ENCODE data around the gene OTULINL.

OTULINL gene

DNA sequence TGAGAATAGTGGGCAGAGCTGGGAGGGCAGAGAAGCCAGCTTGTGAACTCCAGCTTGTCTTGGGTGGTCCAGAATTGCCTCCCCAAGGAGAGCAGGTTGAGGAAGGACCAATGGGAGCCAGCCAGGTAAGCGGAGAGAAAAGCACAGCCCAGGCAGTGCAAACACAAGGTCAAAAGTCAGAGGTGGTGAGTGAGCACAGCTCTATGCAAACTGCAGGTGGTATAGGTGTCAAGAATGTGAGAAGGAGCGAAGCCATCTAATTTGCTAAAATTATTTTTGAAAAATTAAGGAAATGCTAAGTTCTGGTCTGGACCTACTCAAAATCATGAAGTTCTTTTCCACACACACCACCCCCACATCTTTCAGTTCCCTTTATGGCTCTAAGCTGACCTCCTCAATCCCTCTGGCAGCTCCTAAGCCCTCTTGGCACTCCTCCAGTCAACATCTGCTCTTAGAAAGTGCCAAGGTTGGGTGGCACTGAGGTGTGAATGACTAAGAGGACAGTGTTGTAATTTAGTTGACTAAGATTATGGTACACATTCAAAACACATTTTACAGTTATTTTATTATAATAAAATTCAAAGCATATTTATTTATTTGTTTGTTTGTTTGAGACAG, 6.6 kb upstream of the OTULINL start:
- in situ Hi-C loops (cut with HindIII; ENCODE audit: low sequenced_read_pairs): no loop called here

GRCh38 chr5:14576206-14576605, 5.4 kb upstream of the OTULINL start:
- in situ Hi-C loops (cut with HindIII; ENCODE audit: low sequenced_read_pairs): no loop called here

DNA sequence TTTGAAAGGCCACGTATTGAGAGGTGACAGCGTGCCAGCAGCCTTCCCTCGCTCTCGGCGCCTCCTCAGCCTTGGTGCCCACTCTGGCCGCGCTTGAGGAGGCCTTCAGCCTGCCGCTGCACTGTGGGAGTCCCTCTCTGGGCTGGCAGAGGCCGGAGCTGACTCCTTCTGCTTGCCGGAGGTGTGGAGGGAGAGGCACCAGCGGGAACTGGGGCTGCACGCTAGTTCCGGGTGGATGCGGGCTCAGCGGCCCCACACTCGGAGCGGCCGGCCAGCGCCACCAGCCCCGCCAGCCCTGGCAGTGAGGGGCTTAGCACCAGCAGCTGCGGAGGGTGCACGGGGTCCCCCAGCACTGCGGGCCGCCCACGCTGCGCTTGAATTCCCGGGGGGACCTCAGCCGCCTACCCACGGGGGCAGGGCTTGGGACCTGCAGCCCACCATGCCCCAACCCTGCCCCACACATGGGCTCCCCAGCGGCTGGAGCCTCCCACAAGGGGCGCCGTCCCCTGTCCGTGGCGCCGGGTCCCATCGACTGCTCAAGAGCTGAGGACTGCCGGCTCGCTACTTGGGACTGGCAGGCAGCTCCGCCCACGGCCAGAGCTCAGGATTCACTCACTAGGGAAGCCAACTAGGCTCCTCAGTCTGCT, 4.4 kb upstream of the OTULINL start:
- in situ Hi-C loops (cut with HindIII; ENCODE audit: low sequenced_read_pairs): no loop called here

DNA sequence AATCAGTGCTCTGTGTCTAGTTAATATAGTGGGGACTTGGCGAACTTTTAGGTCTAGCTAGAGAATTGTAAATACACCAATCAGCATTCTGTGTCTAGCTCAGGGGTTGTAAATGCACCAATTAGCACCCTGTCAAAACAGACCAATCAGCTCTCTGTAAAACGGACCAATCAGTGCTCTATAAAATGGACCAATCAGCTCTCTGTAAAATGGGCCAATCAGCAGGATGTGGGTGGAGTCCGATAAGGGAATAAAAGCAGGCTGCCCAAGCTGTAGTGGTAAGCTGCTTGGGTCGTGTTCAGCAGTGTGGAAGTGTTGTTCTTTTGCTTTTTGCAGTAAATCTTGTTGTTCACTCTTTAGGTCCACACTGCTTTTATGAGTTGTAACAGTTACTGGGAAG, 3.6 kb upstream of the OTULINL start:
- in situ Hi-C loops (cut with HindIII; ENCODE audit: low sequenced_read_pairs): no loop called here

GRCh38 chr5:14579246-14579645, 2.3 kb upstream of the OTULINL start:
- in situ Hi-C loops (cut with HindIII; ENCODE audit: low sequenced_read_pairs): no loop called here

DNA sequence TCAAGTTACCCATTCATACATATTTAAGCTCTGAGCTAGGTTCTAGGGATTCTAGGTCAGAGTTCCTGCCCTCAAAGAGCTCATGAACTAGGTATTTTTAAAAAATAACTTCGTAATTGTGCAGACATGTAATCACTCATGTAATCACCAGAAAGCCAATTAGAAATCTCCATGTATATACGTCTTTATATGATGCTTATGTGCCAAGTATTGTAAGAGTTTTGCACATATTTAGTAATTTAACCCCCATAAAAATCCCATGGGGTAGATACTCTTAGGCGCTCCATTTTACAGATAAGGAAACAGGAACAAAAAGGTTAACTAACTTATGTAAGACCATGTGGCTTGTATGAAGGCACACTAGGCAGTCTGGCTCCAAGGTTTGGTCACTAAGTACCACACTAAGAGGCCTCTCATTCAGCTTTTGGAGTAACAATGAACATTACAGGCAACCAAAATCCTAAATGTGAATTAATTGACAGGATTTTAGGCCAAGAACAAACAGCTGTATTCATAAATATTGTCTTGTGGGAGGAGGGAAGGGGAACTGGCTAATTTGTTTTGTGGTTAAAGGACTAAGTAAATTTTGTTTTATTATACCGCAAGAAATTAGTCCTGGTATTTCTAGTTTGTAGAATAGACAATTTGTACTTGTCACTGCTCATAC, 1.7 kb upstream of the OTULINL start:
- in situ Hi-C loops (cut with HindIII; ENCODE audit: low sequenced_read_pairs): no loop called here

- in situ Hi-C loops (cut with HindIII; ENCODE audit: low sequenced_read_pairs): no loop called here
Observed at GRCh38 chr5:14580398-14581034, 1.1 kb upstream of the OTULINL start.

DNA sequence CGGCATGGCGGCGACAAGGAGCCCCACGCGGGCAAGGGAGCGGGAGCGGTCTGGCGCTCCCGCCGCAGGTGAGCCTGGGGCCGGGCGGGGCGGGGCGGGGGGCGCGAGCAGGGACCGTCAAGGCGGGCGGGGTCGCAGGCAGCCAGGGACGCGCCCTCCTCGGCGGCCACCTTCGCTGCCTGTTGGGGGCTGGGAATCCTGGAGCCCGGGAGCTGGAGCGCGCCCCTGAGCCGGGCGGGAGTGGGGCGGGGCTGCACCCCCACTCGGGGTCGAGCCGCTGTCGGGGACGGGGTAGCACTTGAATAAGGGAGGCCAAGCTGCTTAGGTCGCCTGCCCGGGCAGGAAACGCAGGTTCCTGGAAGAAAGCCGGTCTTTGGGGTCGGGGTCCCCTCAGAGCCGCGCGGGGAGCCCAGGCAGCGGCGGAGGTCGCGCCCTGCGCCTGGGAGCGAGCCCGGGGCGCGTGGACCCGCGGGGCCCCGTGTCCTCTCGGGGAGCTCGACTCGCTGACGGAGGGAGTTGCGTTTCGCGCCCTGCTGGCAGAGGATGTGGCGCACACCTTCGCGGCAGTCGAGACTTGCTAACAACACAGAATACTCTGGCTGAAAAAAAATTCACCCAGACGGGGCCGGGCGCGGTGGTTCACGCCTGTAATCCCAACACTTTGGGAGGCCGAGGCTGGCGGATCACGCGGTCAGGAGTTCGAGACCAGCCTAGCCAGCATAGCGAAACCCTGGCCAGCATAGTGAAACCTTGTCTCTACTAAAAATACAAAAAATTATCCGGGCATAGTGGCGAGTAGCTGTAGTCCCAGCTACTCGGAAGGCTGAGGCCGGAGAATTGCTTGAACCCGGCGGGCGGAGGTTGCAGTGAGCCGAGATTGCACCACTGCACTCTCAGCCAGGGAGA, 552 bp downstream of the OTULINL start:
- in situ Hi-C loops (cut with HindIII; ENCODE audit: low sequenced_read_pairs): no loop called here

DNA sequence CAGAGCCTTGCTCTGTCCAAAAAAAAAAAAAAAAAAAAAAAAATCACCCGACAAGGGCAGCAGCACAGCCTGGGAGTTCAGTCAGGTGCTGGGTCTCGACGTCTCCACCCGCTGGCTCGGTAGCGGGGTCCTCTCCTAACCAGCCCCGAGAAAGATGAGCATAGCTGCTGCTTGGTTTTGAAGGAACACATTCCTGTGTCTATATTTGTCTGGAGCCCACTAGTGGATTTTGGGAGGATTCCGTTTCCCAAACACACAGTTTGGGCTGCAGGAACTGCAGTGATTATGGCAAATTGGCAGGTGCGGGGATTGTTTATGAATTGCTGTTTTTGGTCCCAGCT, 1.2 kb downstream of the OTULINL start:
- in situ Hi-C loops (cut with HindIII; ENCODE audit: low sequenced_read_pairs): no loop called here

DNA sequence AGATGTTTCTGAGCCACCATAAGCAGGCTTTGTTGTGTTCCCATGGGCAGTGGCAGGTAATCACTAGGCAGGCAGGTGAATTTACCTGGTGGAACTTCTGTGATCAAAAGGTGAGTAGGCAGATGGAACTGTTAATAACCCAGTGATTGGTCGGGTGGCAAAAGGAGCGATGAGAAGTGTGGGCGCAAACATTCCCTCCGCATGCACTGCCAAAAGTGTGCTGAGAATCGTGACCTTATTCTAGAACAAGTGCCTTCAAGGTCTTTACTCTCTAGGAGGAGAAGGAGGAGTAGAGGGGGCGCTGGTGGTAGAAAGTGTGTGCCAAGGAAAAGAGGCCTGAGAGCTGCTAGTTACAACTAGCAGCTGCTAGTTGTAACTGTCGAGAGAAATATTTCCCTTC, 3.3 kb downstream of the OTULINL start:
- in situ Hi-C loops (cut with HindIII; ENCODE audit: low sequenced_read_pairs): no loop called here

DNA sequence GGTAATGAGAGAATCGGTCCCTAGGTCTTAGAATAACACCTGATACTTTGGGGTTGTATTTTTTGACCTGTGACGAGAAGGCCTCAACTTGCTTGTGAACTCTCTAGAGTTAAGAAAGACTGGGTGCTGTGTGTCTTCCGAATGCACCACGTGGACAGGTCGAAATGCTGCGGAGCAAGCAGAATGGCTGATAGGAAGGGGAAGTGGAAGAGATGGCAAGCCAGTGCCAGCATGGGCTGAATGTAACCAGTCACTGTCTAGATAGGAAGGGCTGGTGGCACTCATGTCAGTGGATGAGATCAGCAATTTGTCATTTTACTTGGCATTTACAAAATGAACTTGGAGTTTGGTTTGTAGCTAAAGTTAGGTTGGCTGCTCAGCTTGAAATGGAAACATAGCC, 5.6 kb downstream of the OTULINL start:
- in situ Hi-C loops (cut with HindIII; ENCODE audit: low sequenced_read_pairs): no loop called here

DNA sequence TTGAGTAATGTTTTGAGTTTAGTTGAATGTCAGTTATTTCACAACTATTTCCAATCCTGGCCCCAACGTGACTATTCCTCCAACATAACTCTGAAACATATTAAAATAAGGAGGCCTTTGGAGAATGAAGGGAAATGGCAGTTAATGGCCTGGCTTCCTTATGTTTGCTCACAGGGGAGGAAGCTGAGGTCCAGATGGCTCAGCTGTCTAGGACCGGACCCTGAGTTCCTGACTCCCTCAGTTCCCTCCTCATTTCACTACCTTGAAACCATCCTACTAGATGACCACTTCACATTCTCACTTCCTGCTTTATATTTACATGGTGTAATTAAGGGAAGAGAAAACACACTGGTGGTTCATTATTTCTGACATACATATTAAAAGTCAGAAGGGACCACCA, 6.6 kb downstream of the OTULINL start:
- in situ Hi-C loops (cut with HindIII; ENCODE audit: low sequenced_read_pairs): no loop called here

GRCh38 chr5:14588758-14589543, 7.4 kb downstream of the OTULINL start:
- in situ Hi-C loops (cut with HindIII; ENCODE audit: low sequenced_read_pairs): no loop called here

GRCh38 chr5:14590949-14591348, 9.4 kb downstream of the OTULINL start:
- in situ Hi-C loops (cut with HindIII; ENCODE audit: low sequenced_read_pairs): no loop called here

GRCh38 chr5:14591548-14591947, 10.0 kb downstream of the OTULINL start:
- in situ Hi-C loops (cut with HindIII; ENCODE audit: low sequenced_read_pairs): no loop called here

GRCh38 chr5:14593326-14594021, 11.9 kb downstream of the OTULINL start:
- in situ Hi-C loops (cut with HindIII; ENCODE audit: low sequenced_read_pairs): no loop called here

- in situ Hi-C loops (cut with HindIII; ENCODE audit: low sequenced_read_pairs): loop anchor here (5.0 kb wide), 1 partner anchor 82 kb away; no protein-coding TSS in a partner anchor
Observed at GRCh38 chr5:14594378-14595074, 12.9 kb downstream of the OTULINL start.

GRCh38 chr5:14595189-14595588, 13.6 kb downstream of the OTULINL start:
- in situ Hi-C loops (cut with HindIII; ENCODE audit: low sequenced_read_pairs): loop anchor here (5.0 kb wide), 1 partner anchor 83 kb away; no protein-coding TSS in a partner anchor

DNA sequence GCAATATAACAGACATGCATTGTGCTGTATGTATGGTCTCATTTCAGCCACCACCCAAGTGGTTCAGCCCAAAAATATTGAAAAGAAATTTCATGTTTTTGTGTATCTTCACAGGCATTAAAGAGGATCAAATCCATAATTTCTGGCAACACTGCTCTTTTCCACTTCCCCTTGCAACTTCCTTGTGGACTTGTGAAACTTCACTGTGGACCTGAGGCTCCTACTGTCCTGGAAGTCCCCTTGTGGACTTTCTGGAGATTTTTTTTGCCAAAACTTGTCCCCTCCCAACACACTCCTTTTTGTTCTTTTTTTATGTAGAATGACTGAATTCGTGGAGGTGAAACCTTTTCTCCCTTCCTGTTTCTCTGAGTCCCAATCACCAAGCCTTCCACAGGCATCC, 14.3 kb downstream of the OTULINL start:
- in situ Hi-C loops (cut with HindIII; ENCODE audit: low sequenced_read_pairs): loop anchor here (5.0 kb wide), 1 partner anchor 84 kb away; no protein-coding TSS in a partner anchor

All from endothelial cell of hepatic sinusoid (primary cell).